Measurements from ENCODE around the gene NDNF. TPM values are rescaled to one million over a fixed set of nuclear protein-coding genes. Genes with fewer than 3 reads are reported as not detected.

The NDNF gene
- polyA plus RNA-seq, 1 of the 3 experiments (the other 2 are of a cell fraction), result not detected

- Histone ChIP-seq H3K27ac (ENCODE audit: low read depth in 2 of 2, low read length in 1 of 2) (no peak overlapping the region), H3K4me3 (ENCODE audit: low read depth in 2 of 2, low read length in 1 of 2) (no peak overlapping the region), H3K9me2 (no peaks in the 10 kb centered on the region), H3K27me3 (ENCODE audit: insufficient read depth) (no peaks in the 10 kb centered on the region; the same call in 1 of the 2 replicates), H2AFZ (ENCODE audit: low read depth) (no peak overlapping the region), H3K9ac (no peak overlapping the region), H3K4me1 (ENCODE audit: control insufficient read depth in 1 of 2, insufficient read depth in 2 of 2, low read depth in 1 of 2, low read length in 1 of 2) (peaks cover 0 to 5% of the 10 kb centered on the region in 2 experiments; a peak in 2 of 4 replicates), H3K9me3 (no peaks in the 10 kb centered on the region), H3F3A (replicated peaks; ENCODE audit: insufficient read depth) (no peaks in the 10 kb centered on the region), H3K36me3 (replicated peaks in 1 of 2; ENCODE audit: control insufficient read depth in 1 of 2, insufficient read depth in 2 of 2, low read length in 1 of 2) (no peaks in the 10 kb centered on the region), H4K20me1 (ENCODE audit: insufficient read depth) (no peaks in the 10 kb centered on the region), H3K4me2 (no peak overlapping the region), H3K79me2 (ENCODE audit: insufficient read depth) (no peaks in the 10 kb centered on the region)
- POLR2A ChIA-PET, result no interaction called here
- WGBS (ENCODE audit: low lambda C conversion rate), result 71% methylated on average over 10 of the region's 12 CpGs
- TF ChIP-seq TEAD4 (IDR thresholded peaks at IDR 0.05; ENCODE audit: borderline replicate concordance, insufficient read depth) (no peak), REST (IDR thresholded peaks at IDR 0.05; ENCODE audit: low read depth, low read length) (no peak), GABPA (IDR thresholded peaks at IDR 0.05; ENCODE audit: low read depth) (no peak), GATA2 (CRISPR knock-in tag; IDR thresholded peaks at IDR 0.05) (no peak), SMC3 (IDR thresholded peaks at IDR 0.05; ENCODE audit: low read depth, low read length) (no peak), TCF12 (IDR thresholded peaks at IDR 0.05) (no peak), SIN3A (IDR thresholded peaks at IDR 0.05; ENCODE audit: borderline replicate concordance, low read depth, low read length) (no peak), IRF3 (IDR thresholded peaks at IDR 0.05; ENCODE audit: low read depth, low read length) (no peak), CHD2 (IDR thresholded peaks at IDR 0.05; ENCODE audit: low read length, partially characterized antibody) (no peak), ELF1 (IDR thresholded peaks at IDR 0.05) (no peak), TAF1 (IDR thresholded peaks at IDR 0.05; ENCODE audit: borderline replicate concordance, low read depth, low read length) (no peak)
- DNase-seq, result no peak
- CTCF ChIA-PET, result interaction anchor here (1.2 to 1.3 kb wide), 2 partner anchors 12 to 13 kb away, joined by 5 to 8 read pairs; partner anchors contain the start of gene NDNF
These were observed 11.1 kb downstream of the NDNF start for GRCh38 chr4:121061215-121061614.

DNA sequence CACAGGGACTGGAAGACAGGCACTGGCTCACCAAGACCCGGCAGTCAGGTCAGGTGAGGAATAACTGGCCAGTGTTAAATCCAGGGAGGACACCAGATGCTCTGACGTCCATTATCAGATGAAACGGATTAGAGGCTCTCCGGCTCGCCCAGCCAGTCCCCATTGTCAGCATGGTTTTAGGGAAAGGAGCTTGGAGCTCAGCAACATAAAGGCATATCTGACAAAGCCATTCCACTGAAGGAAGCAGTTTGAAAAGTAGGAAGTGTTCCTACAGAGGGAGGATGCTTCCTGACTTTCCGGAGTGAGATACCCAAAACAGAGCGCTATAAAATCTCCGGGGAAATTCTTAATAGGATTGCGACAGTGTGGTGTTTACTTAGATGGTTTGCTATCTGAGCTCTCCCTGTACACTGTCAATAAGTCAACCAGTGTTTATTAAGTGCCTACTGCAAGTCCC lies 14.8 kb downstream of the NDNF start:
- no peaks in the 10 kb centered on the region for H3K36me3 ChIP-seq (replicated peaks in 1 of 2; ENCODE audit: control insufficient read depth in 1 of 2, insufficient read depth in 2 of 2, low read length in 1 of 2)
- peak; percentile 42 for DNase-seq
- no peak overlapping the region for H3K9ac ChIP-seq
- 16% methylated on average over 9 of the region's 9 CpGs for WGBS (ENCODE audit: low lambda C conversion rate)
- no peaks in the 10 kb centered on the region for H3F3A ChIP-seq (replicated peaks; ENCODE audit: insufficient read depth)
- H3K9me3 ChIP-seq, result no peaks in the 10 kb centered on the region
- no peaks in the 10 kb centered on the region for H3K79me2 ChIP-seq (ENCODE audit: insufficient read depth)
- ChIA-PET CTCF (interaction anchor here (0.6 to 0.8 kb wide), 2 partner anchors 13 to 80 kb away, joined by 3 read pairs; no protein-coding TSS in a partner anchor), POLR2A (interaction anchor here (1.4 kb wide), 1 partner anchor 10 kb away, joined by 4 read pairs; no protein-coding TSS in a partner anchor)
- no peak overlapping the region for H3K27ac ChIP-seq (ENCODE audit: low read depth in 2 of 2, low read length in 1 of 2)
- peaks cover 0 to 5% of the 10 kb centered on the region in 2 experiments; a peak in 2 of 4 replicates for H3K4me1 ChIP-seq (ENCODE audit: control insufficient read depth in 1 of 2, insufficient read depth in 2 of 2, low read depth in 1 of 2, low read length in 1 of 2)
- no peak overlapping the region for H3K4me2 ChIP-seq
- no peaks in the 10 kb centered on the region for H3K9me2 ChIP-seq
- TF ChIP-seq GATA2 (CRISPR knock-in tag; IDR thresholded peaks at IDR 0.05) (peak; percentile 55), NRF1 (IDR thresholded peaks at IDR 0.05; ENCODE audit: low read depth, low read length) (no peak), MXI1 (IDR thresholded peaks at IDR 0.05; ENCODE audit: low read depth, low read length) (peak; percentile 33; the same call in 1 of the 2 replicates)
- H3K27me3 ChIP-seq (ENCODE audit: insufficient read depth), result no peaks in the 10 kb centered on the region; the same call in 1 of the 2 replicates
- H4K20me1 ChIP-seq (ENCODE audit: insufficient read depth), result no peaks in the 10 kb centered on the region
- no peak overlapping the region for H3K4me3 ChIP-seq (ENCODE audit: low read depth in 2 of 2, low read length in 1 of 2)
- H2AFZ ChIP-seq (ENCODE audit: low read depth), result no peak overlapping the region
